HG02981 (cell line): ENCODE data around the gene SH3BP5.
A peak's percentile ranks its signal among the peaks of the same experiment; 100 is the strongest.

Experiments used
- ATAC-seq: cut with Tn5 transposase; IDR thresholded peaks from one replicate; pipeline ENCODE4 v1.9.1; 2021; ENCODE audit warnings: mild to moderate bottlenecking, moderate library complexity; ENCODE audit not compliant: unreplicated experiment

The SH3BP5 gene

GRCh38 chr3:15347063-15347736, 14.8 kb upstream of the SH3BP5 start:
- no peak for ATAC-seq

GRCh38 chr3:15346516-15346915, 14.1 kb upstream of the SH3BP5 start:
- ATAC-seq = no peak

- ATAC-seq = peak; percentile 96
Observed at GRCh38 chr3:15345608-15346137, 13.3 kb upstream of the SH3BP5 start.

GRCh38 chr3:15345066-15345607, 12.8 kb upstream of the SH3BP5 start:
- peak; percentile 34 for ATAC-seq

- ATAC-seq = no peak
Observed at GRCh38 chr3:15342945-15343344, 10.6 kb upstream of the SH3BP5 start.

- no peak for ATAC-seq
Observed at GRCh38 chr3:15342246-15342645, 9.9 kb upstream of the SH3BP5 start.

- ATAC-seq = no peak
Observed at GRCh38 chr3:15341030-15341726, 8.8 kb upstream of the SH3BP5 start.

GRCh38 chr3:15339786-15340215, 7.4 kb upstream of the SH3BP5 start:
- no peak for ATAC-seq

- ATAC-seq = no peak
Observed at GRCh38 chr3:15339001-15339400, 6.6 kb upstream of the SH3BP5 start.

- ATAC-seq = no peak
Observed at GRCh38 chr3:15337963-15338362, 5.6 kb upstream of the SH3BP5 start.

- ATAC-seq = no peak
Observed at GRCh38 chr3:15336057-15336456, 3.7 kb upstream of the SH3BP5 start.

GRCh38 chr3:15333956-15334263, 1.5 kb upstream of the SH3BP5 start:
- no peak for ATAC-seq

- no peak for ATAC-seq
Observed at GRCh38 chr3:15333099-15333955, 941 bp upstream of the SH3BP5 start.

GRCh38 chr3:15331606-15332404, 581 bp downstream of the SH3BP5 start:
- peak; percentile 32 for ATAC-seq

GRCh38 chr3:15331072-15331605, 1.2 kb downstream of the SH3BP5 start:
- no peak for ATAC-seq

GRCh38 chr3:15330031-15330596, 2.3 kb downstream of the SH3BP5 start:
- ATAC-seq = no peak

GRCh38 chr3:15329046-15330005, 3.1 kb downstream of the SH3BP5 start:
- no peak for ATAC-seq

GRCh38 chr3:15327941-15328340, 4.4 kb downstream of the SH3BP5 start:
- no peak for ATAC-seq

- no peak for ATAC-seq
Observed at GRCh38 chr3:15326673-15327072, 5.7 kb downstream of the SH3BP5 start.
